ENCODE measurements around the gene EIF4B.
"Not testable (repeated sequence)": the region's sequence is repeated elsewhere in the genome, so short reads cannot be mapped to it uniquely, and the experiment has no call there.

EIF4B gene

DNA sequence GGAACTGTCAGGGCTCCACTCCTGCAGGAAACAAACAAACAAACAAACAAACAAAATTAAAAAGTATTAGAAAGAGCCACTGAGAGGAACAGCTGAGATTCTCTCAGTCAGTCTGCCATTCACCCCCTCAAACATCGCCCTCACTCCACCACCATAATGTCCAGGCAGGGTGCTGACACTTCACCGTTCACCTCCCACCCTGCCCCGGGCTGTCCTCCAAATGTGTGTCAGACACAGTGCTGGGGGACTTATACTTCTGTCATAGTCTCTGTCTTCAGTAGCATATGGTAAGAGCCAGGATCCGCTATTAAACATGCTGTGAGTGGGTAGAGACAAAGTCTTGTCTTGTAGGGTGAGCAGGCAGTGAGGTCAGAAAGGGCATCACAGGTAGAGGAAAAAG, 29.1 kb upstream of the EIF4B start:
- DNase-seq (ENCODE audit: low spot score), result no peak
- ChIA-PET CTCF (interaction anchor here (0.6 to 5.1 kb wide), 3 partner anchors 37 to 97 kb away, joined by 3 to 165 read pairs (median 4); no protein-coding TSS in a partner anchor), POLR2A (ENCODE audit: low non-redundant PET) (no interaction called here)
- H3K27ac ChIP-seq, result no peak overlapping the region
- no peak for TF ChIP-seq CTCF (conservative IDR thresholded peaks at IDR 0.05; ENCODE audit: low read depth)

GRCh38 chr12:52980096-52980649, 26.1 kb upstream of the EIF4B start:
- POLR2A ChIA-PET (ENCODE audit: low non-redundant PET), result no interaction called here
- TF ChIP-seq CTCF (conservative IDR thresholded peaks at IDR 0.05; ENCODE audit: low read depth), result no peak
- no peak overlapping the region for H3K27ac ChIP-seq
- CTCF ChIA-PET, result interaction anchor here (0.6 to 5.1 kb wide), 35 partner anchors 9 to 841 kb away, joined by 3 to 165 read pairs (median 5); partner anchors contain the start of genes KRT5 and KRT8
- no peak for DNase-seq (ENCODE audit: low spot score)

GRCh38 chr12:52980650-52981423, 25.4 kb upstream of the EIF4B start:
- POLR2A ChIA-PET (ENCODE audit: low non-redundant PET), result interaction anchor here (1.0 kb wide), 1 partner anchor 95 kb away, joined by 3 read pairs; no protein-coding TSS in a partner anchor
- CTCF ChIA-PET, result interaction anchor here (0.6 to 5.1 kb wide), 36 partner anchors 10 to 841 kb away, joined by 3 to 165 read pairs (median 5); partner anchors contain the start of genes KRT5 and KRT8
- 0 out of 2 replicates have a peak overlapping the region, but pooled peaks have one; percentile 32 for H3K27ac ChIP-seq
- peak; percentile 89 for DNase-seq (ENCODE audit: low spot score)
- peak; percentile 97 for TF ChIP-seq CTCF (conservative IDR thresholded peaks at IDR 0.05; ENCODE audit: low read depth)

DNA sequence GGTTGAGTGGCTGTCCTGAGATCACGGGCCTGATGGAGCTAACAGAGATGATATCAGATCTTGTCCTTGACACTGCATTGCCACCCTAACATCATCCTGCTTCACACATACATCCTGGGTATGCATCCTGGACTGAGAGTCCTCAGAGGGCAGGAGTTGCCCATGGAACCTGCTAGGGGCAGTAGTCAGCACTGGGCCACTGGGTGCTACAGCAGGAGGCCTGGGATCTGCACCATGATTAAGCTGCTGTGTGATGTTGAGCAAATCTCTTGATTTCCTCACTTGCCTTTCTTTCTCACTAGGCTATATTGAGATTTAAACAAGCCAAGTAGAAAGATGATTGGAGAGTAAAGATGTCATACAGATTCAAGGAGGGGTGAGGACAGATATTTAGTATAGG, 22.1 kb upstream of the EIF4B start:
- CTCF ChIA-PET, result interaction anchor here (2.8 kb wide), 1 partner anchor 99 kb away, joined by 16 read pairs; no protein-coding TSS in a partner anchor

DNA sequence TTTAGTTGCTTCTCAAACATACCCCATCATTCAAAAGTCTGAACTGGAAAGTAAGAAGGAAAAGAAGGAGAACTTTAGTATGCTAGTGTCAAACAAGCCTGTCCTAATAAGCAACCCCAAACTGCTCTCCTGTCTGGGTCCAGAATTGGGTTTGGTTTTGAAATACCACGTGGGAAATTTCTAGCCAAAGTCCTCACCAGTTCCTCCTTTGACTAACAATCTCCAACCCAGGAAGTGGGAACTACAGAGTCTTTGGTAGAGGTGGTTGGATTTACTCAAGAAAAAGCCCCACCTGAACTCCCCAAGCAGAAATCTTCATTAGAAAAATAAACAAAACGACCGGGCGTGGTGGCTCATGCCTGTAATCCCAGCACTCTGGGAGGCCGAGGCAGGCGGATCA, 17.4 kb upstream of the EIF4B start:
- ChIA-PET CTCF (no interaction called here), POLR2A (ENCODE audit: low non-redundant PET) (no interaction called here)
- no peak overlapping the region for H3K27ac ChIP-seq
- DNase-seq (ENCODE audit: low spot score), result no peak
- no peak for TF ChIP-seq CTCF (conservative IDR thresholded peaks at IDR 0.05; ENCODE audit: low read depth)

More for the DNA sequence above, 22.1 kb upstream of the EIF4B start:
- no peak for TF ChIP-seq CTCF (conservative IDR thresholded peaks at IDR 0.05; ENCODE audit: low read depth)
- H3K27ac ChIP-seq, result no peak overlapping the region
- POLR2A ChIA-PET (ENCODE audit: low non-redundant PET), result no interaction called here
- no peak for DNase-seq (ENCODE audit: low spot score)

DNA sequence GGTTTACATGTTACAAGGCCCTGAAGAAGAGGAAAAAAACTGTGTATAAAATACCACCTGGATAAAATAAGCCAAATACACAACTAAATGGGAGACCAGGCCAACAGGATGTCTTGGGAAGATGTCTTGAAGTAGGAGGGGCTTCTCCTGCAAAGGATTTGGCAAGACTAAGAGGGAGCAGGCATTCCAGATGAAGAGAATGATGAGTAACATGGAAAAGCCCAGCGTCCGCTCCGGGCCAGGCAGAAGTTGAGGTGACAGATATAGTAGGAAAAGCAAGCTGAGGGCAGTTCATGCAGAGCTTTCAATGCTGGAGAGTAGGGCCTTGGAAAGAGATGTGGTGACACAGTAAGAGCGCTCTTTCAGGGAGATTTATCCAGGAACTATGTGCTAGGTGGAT, 16.1 kb upstream of the EIF4B start:
- H3K27ac ChIP-seq, result no peak overlapping the region
- CTCF ChIA-PET, result interaction anchor here (0.6 kb wide), 1 partner anchor 104 kb away, joined by 9 read pairs; no protein-coding TSS in a partner anchor
- no peak for TF ChIP-seq CTCF (conservative IDR thresholded peaks at IDR 0.05; ENCODE audit: low read depth)
- POLR2A ChIA-PET (ENCODE audit: low non-redundant PET), result no interaction called here
- no peak for DNase-seq (ENCODE audit: low spot score)

DNA sequence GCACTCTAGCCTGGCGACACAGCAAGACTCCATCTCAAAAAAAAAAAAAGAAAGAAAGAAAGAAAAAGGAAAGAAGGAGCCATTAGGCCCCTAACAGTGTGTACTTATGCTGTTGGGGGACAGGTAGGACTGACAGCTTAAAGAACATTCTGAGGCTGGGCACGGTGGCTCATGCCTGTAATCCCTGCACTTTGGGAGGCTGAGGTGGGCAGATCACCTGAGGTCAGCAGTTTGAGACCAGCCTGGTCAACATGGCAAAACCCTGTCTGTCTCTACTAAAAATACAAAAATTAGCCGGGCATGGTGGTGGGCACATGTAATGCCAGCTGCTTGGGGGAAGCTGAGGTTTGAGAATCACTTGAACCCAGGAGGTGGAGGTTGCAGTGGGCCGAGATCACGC, 14.0 kb upstream of the EIF4B start:
- CTCF ChIA-PET, result interaction anchor here (0.6 kb wide), 1 partner anchor 906 kb away, joined by 5 read pairs; no protein-coding TSS in a partner anchor
- H3K27ac ChIP-seq; POLR2A ChIA-PET (ENCODE audit: low non-redundant PET); DNase-seq (ENCODE audit: low spot score): not testable (repeated sequence)

Measured in RWPE1 (cell line).